ENCODE results near the gene CCDC28A.

CCDC28A gene

DNA sequence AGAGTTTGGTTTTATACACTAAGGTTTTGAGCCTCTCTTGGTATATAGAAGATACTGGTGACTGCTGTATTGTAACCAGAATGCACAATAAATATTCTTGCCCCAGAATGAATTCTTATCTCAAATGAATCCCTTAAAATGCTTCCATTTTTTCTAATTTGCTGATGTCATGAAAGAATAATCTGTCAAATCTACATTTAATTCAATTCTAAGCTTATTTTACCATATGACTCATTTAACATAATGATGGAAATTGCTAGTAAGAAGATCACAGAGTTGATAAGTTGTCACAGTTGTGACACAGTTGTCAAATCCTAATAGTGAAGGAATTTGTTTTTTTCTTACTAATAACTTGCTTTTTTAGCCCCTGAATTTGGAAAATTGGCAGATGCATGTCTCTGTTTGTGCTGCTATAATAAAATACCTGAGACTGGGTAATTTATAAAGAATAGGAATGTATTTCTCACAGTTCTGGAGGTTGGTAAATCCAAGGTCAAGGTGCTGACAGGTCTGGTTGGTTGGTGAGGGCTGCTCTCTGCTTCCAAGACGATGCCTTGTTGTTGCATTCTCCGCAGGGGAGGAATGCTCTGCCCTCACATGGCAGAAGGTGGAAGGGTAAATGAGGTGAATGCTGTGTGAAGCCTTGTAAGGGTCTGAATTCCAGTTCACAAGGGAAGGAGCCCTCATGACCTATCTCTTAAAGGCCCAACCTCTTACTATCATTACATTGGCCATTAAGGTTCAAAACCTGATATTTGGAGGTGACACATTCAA is 27.0 kb downstream of the CCDC28A start:
- Histone ChIP-seq H4K12ac (ENCODE audit: low read depth, low read length) (no peak overlapping the region), H4K8ac (ENCODE audit: low read depth, low read length) (no peak overlapping the region), H3K36me3 (ENCODE audit: control insufficient read depth in 1 of 2, insufficient read depth in 2 of 2, low read length in 2 of 2) (no peaks in the 10 kb centered on the region), H3K23ac (ENCODE audit: low read length) (no peak overlapping the region), H3K79me1 (ENCODE audit: low read length) (peaks cover 1% of the 10 kb centered on the region), H3K4me1 (ENCODE audit: control insufficient read depth in 1 of 2, insufficient read depth in 2 of 2, low read length in 2 of 2) (peaks cover 0 to 6% of the 10 kb centered on the region in 2 experiments), H3K79me2 (ENCODE audit: control insufficient read depth, insufficient read depth, low read length, poor library complexity) (no peaks in the 10 kb centered on the region), H4K91ac (ENCODE audit: low read depth, low read length) (no peak overlapping the region), H3K14ac (ENCODE audit: low read length) (no peak overlapping the region), H2BK5ac (ENCODE audit: low read depth, low read length, poor library complexity) (no peak overlapping the region), H3K4me3 (ENCODE audit: low read depth, low read length) (no peak overlapping the region), H3K27me3 (ENCODE audit: insufficient read depth, low read length) (no peaks in the 10 kb centered on the region), H3K9ac (ENCODE audit: low read length) (no peak overlapping the region), H3K4ac (ENCODE audit: low read depth, low read length) (no peak overlapping the region), H3K4me2 (ENCODE audit: low read length) (no peak overlapping the region), H2BK120ac (ENCODE audit: insufficient read depth, low read length, poor library complexity) (no peak overlapping the region), H3K18ac (ENCODE audit: low read length) (no peak overlapping the region), H3K27ac (ENCODE audit: low read depth, low read length) (no peak overlapping the region), H2BK12ac (ENCODE audit: low read length) (no peak overlapping the region), H3K9me3 (ENCODE audit: insufficient read depth, low read depth, low read length) (no peaks in the 10 kb centered on the region), H2AK5ac (ENCODE audit: low read length) (no peak overlapping the region), H2AFZ (ENCODE audit: insufficient read depth, low read length, poor library complexity) (no peak overlapping the region)
- no CpG with 5 or more reads among the region's 2 CpGs for WGBS (ENCODE audit: extremely low coverage, insufficient coverage, insufficient read length)
- DNase-seq, result peak in 1 of 2 donors; percentile 40

DNA sequence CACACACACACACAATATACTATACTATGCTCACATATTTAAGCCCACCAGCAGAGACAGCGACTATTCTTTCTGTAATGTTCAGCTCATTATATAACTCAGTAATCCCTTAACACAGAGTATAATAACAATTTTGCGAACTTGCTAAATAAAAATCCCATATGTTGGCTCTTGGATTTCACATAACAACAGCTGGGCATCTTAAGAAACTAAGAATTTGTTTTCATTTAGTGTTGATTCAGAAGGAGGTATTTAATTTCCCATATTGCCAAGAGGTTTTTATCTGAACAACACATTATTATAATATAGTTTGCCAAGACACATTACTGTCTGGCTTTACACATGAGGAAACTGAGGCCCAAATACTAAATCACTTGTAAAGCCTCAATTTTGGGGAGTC is 29.8 kb downstream of the CCDC28A start:
- Histone ChIP-seq H4K12ac (ENCODE audit: low read depth, low read length) (no peak overlapping the region), H2AFZ (ENCODE audit: insufficient read depth, low read length, poor library complexity) (no peak overlapping the region), H3K4me3 (ENCODE audit: low read depth, low read length) (no peak overlapping the region), H2AK5ac (ENCODE audit: low read length) (no peak overlapping the region), H2BK5ac (ENCODE audit: low read depth, low read length, poor library complexity) (no peak overlapping the region), H3K23ac (ENCODE audit: low read length) (no peak overlapping the region), H2BK12ac (ENCODE audit: low read length) (no peak overlapping the region), H3K79me2 (ENCODE audit: control insufficient read depth, insufficient read depth, low read length, poor library complexity) (no peaks in the 10 kb centered on the region), H2BK120ac (ENCODE audit: insufficient read depth, low read length, poor library complexity) (no peak overlapping the region), H3K4me2 (ENCODE audit: low read length) (no peak overlapping the region), H4K91ac (ENCODE audit: low read depth, low read length) (no peak overlapping the region), H3K36me3 (ENCODE audit: control insufficient read depth in 1 of 2, insufficient read depth in 2 of 2, low read length in 2 of 2) (no peaks in the 10 kb centered on the region), H3K27ac (ENCODE audit: low read depth, low read length) (no peak overlapping the region), H3K9ac (ENCODE audit: low read length) (no peak overlapping the region), H3K9me3 (ENCODE audit: insufficient read depth, low read depth, low read length) (no peaks in the 10 kb centered on the region), H3K27me3 (ENCODE audit: insufficient read depth, low read length) (no peaks in the 10 kb centered on the region), H3K4ac (ENCODE audit: low read depth, low read length) (no peak overlapping the region), H3K18ac (ENCODE audit: low read length) (no peak overlapping the region), H3K14ac (ENCODE audit: low read length) (no peak overlapping the region), H3K79me1 (ENCODE audit: low read length) (no peaks in the 10 kb centered on the region), H4K8ac (ENCODE audit: low read depth, low read length) (no peak overlapping the region), H3K4me1 (ENCODE audit: control insufficient read depth in 1 of 2, insufficient read depth in 2 of 2, low read length in 2 of 2) (no peaks in the 10 kb centered on the region)
- no peak for DNase-seq
- WGBS (ENCODE audit: extremely low coverage, insufficient coverage, insufficient read length), result no CpG with 5 or more reads among the region's 2 CpGs

GRCh38 chr6:138803861-138804260 is 30.3 kb downstream of the CCDC28A start:
- H3K27ac ChIP-seq (ENCODE audit: low read depth, low read length), result no peak overlapping the region
- no peak overlapping the region for H4K12ac ChIP-seq (ENCODE audit: low read depth, low read length)
- no peak overlapping the region for H2BK12ac ChIP-seq (ENCODE audit: low read length)
- no peak overlapping the region for H3K4me3 ChIP-seq (ENCODE audit: low read depth, low read length)
- no peaks in the 10 kb centered on the region for H3K27me3 ChIP-seq (ENCODE audit: insufficient read depth, low read length)
- H3K79me2 ChIP-seq (ENCODE audit: control insufficient read depth, insufficient read depth, low read length, poor library complexity), result no peaks in the 10 kb centered on the region
- no peak overlapping the region for H3K4ac ChIP-seq (ENCODE audit: low read depth, low read length)
- no peak overlapping the region for H3K23ac ChIP-seq (ENCODE audit: low read length)
- no peak overlapping the region for H2BK120ac ChIP-seq (ENCODE audit: insufficient read depth, low read length, poor library complexity)
- no peaks in the 10 kb centered on the region for H3K4me1 ChIP-seq (ENCODE audit: control insufficient read depth in 1 of 2, insufficient read depth in 2 of 2, low read length in 2 of 2)
- no peak for DNase-seq
- H3K9me3 ChIP-seq (ENCODE audit: insufficient read depth, low read depth, low read length), result no peaks in the 10 kb centered on the region
- no peak overlapping the region for H3K18ac ChIP-seq (ENCODE audit: low read length)
- H3K36me3 ChIP-seq (ENCODE audit: control insufficient read depth in 1 of 2, insufficient read depth in 2 of 2, low read length in 2 of 2), result no peaks in the 10 kb centered on the region
- no peak overlapping the region for H4K91ac ChIP-seq (ENCODE audit: low read depth, low read length)
- H3K14ac ChIP-seq (ENCODE audit: low read length), result no peak overlapping the region
- no peak overlapping the region for H2BK5ac ChIP-seq (ENCODE audit: low read depth, low read length, poor library complexity)
- no peak overlapping the region for H3K9ac ChIP-seq (ENCODE audit: low read length)
- no CpG with 5 or more reads among the region's 4 CpGs for WGBS (ENCODE audit: extremely low coverage, insufficient coverage, insufficient read length)
- no peaks in the 10 kb centered on the region for H3K79me1 ChIP-seq (ENCODE audit: low read length)
- H2AFZ ChIP-seq (ENCODE audit: insufficient read depth, low read length, poor library complexity), result no peak overlapping the region
- H2AK5ac ChIP-seq (ENCODE audit: low read length), result no peak overlapping the region
- H3K4me2 ChIP-seq (ENCODE audit: low read length), result no peak overlapping the region
- no peak overlapping the region for H4K8ac ChIP-seq (ENCODE audit: low read depth, low read length)

- Histone ChIP-seq H3K79me2 (ENCODE audit: control insufficient read depth, insufficient read depth, low read length, poor library complexity) (no peaks in the 10 kb centered on the region), H3K36me3 (ENCODE audit: control insufficient read depth in 1 of 2, insufficient read depth in 2 of 2, low read length in 2 of 2) (no peaks in the 10 kb centered on the region), H3K4me3 (ENCODE audit: low read depth, low read length) (no peak overlapping the region), H3K27ac (ENCODE audit: low read depth, low read length) (no peak overlapping the region), H2AFZ (ENCODE audit: insufficient read depth, low read length, poor library complexity) (no peak overlapping the region), H2BK12ac (ENCODE audit: low read length) (no peak overlapping the region), H3K14ac (ENCODE audit: low read length) (no peak overlapping the region), H3K4me2 (ENCODE audit: low read length) (no peak overlapping the region), H3K4ac (ENCODE audit: low read depth, low read length) (no peak overlapping the region), H3K9ac (ENCODE audit: low read length) (no peak overlapping the region), H3K18ac (ENCODE audit: low read length) (no peak overlapping the region), H2AK5ac (ENCODE audit: low read length) (no peak overlapping the region), H4K12ac (ENCODE audit: low read depth, low read length) (no peak overlapping the region), H3K79me1 (ENCODE audit: low read length) (no peaks in the 10 kb centered on the region), H2BK120ac (ENCODE audit: insufficient read depth, low read length, poor library complexity) (no peak overlapping the region), H4K91ac (ENCODE audit: low read depth, low read length) (no peak overlapping the region), H4K8ac (ENCODE audit: low read depth, low read length) (no peak overlapping the region), H3K9me3 (ENCODE audit: insufficient read depth, low read depth, low read length) (peaks cover 2% of the 10 kb centered on the region), H3K27me3 (ENCODE audit: insufficient read depth, low read length) (no peaks in the 10 kb centered on the region), H3K23ac (ENCODE audit: low read length) (no peak overlapping the region), H2BK5ac (ENCODE audit: low read depth, low read length, poor library complexity) (no peak overlapping the region), H3K4me1 (ENCODE audit: control insufficient read depth in 1 of 2, insufficient read depth in 2 of 2, low read length in 2 of 2) (no peaks in the 10 kb centered on the region)
- no peak for DNase-seq
- WGBS (ENCODE audit: extremely low coverage, insufficient coverage, insufficient read length), result no CpG with 5 or more reads among the region's 9 CpGs
Measured at GRCh38 chr6:138805016-138805765, 31.6 kb downstream of the CCDC28A start.

Measured in trophoblast cell (in vitro differentiated cells and primary cell).